IPS-18c (cell line): ENCODE measurements around the gene AMIGO3.

Experiments used
- H3K4me3 ChIP-seq: 2 replicates; pipeline ENCODE4 v1.7.0; 2013; ENCODE audit warnings: low read depth, mild to moderate bottlenecking, low read length, moderate library complexity; ENCODE audit not compliant: insufficient read depth
- H3K9me3 ChIP-seq: one replicate; pipeline ENCODE4 v1.6.1; 2013; ENCODE audit warnings: mild to moderate bottlenecking, low read length, moderate library complexity; ENCODE audit not compliant: control insufficient read depth, insufficient read depth

AMIGO3 gene

DNA sequence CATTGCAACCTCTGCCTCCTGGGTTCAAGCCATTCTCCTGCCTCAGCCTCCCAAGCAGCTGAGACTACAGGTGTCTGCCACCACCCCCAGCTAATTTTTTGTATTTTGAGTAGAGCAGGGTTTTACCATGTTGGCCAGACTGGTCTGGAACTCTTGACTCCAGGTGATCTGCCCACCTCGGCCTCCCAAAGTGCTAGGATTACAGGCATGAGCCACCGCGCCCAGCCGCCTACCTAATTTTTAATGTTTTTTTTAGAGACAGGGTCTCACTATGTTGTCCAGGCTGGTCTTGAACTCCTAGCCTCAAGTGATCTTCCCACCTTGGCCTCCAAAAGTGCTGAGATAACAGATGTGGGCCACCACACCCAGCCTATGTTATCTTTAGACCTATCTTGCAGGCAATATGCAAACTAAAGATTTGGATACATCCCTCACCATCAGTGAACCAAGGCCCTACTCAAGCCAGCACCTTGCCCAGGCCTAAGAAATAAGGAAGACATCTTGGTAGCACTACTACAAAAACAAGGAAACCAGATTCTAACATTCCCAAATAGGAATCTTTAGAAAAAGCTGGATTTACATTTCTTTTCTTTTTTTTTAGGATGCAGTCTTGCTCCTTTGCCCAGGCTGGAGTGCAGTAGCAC is 10.6 kb upstream of the AMIGO3 start:
- Histone ChIP-seq H3K4me3 (no peak overlapping the region), H3K9me3 (no peaks in the 10 kb centered on the region)

GRCh38 chr3:49727924-49728361 is 8.5 kb upstream of the AMIGO3 start:
- Histone ChIP-seq H3K4me3 (no peak overlapping the region), H3K9me3 (no peaks in the 10 kb centered on the region)

DNA sequence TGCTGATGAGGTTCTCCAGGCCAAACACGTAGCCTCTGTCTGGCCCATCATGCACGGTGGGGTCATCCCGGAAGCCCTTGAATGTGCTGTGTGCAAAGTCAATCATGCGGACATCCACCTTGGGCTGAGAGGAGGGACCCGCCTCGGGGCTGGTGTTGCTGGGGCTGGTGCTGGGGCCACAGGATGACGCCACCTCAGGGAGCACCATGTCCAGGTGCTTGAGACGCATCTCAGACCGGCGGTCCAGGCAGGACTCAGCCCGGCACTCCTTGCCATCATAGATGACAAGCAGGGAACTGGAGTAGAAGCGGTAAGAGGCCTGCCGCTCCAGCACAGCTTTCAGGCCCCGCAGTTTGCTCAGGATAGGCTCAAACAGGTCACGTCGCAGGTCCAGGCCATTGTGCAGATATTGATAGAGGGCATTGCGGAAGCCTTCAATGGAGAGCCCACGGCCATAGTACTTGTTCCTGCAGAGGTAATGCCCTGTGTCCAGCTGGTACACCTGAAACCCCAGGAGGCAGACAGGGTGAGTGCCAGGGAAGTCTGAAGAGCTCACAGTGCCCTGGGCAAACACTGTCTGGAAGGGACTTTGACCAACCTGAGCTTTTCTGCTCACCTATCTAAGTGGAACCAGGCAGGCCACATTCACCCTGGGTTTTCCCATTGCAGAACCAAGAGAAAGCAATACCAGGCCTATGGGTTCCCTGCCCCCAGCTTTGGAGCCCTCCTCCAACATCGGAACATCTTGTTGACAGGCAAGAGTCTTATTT is 7.9 kb upstream of the AMIGO3 start:
- Histone ChIP-seq H3K4me3 (no peak overlapping the region), H3K9me3 (no peaks in the 10 kb centered on the region)

GRCh38 chr3:49725906-49726681 is 6.6 kb upstream of the AMIGO3 start:
- no peak overlapping the region for H3K4me3 ChIP-seq
- H3K9me3 ChIP-seq, result no peaks in the 10 kb centered on the region

GRCh38 chr3:49724586-49724985 is 5.1 kb upstream of the AMIGO3 start:
- Histone ChIP-seq H3K9me3 (no peaks in the 10 kb centered on the region), H3K4me3 (peak overlapping the region; percentile 74)

DNA sequence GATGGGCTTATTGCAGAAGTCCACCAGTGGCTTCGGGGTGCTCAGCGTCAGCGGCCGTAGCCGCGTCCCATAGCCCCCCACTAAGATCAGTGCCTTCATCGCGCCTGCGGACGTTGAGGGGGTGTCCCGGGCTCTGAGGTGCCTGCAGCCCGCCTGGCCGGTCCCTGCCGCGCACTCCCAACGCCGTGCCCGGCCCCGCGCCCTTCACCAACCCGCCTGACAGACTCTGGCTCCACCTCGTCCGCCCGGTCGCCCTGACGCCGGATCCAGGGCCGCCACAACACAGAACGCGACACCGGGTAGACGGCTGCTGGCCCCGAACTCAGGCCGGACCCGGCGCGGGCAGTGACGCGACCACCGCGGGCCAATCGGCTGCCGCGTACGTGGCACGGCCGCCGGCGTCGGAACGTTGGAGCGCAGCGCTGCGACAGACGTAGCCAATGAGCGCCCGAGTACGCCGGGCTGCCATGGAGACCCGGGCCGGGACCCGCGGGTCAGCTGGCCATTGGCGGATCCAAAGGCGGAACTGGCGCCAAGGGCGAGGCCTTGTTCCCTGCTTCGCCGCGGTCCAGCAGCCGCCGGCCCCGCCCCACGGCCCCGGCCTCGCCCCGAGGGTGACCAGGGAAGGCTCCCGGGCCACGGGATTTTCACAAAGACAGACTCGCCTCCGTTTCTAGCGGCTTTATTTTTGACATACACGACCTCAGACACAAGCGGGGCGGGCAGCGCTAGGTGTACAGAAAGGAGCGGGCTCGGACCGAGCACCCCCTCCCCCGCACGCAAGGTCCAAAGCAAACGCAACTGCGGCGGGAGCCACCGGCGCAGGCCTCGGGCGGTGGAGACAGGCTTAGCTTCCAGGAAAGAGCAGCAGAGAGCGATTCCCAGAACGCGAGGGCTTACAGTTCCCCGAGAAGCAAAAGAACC is 4.4 kb upstream of the AMIGO3 start, which contains the start of gene GMPPB:
TSS of gene GMPPB (minus strand) at position 324 of the 924 bp plus-strand sequence. CDS start at position 99, 225 bp downstream.
- peak within 1 kb of the TSS; percentile 86 for H3K4me3 ChIP-seq
- H3K9me3 ChIP-seq, result no peaks in the 10 kb centered on the region

DNA sequence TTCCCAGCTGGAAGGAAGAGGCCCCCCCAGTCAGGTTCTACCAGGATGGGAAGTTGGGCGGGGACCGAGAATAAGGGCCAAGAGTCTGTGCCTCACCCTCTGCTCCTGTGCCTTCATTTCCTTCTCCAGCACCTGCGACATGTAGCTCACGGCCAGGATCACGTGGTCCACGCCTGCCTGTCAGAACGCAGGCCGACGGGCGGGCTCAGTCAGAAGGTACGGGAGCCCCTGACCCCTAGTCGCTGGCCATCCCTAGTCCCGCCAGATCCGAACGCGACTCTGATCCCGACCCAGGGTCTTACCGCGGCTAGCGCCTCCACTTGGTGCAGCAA is 3.8 kb upstream of the AMIGO3 start:
- Histone ChIP-seq H3K4me3 (peak overlapping the region; percentile 86), H3K9me3 (no peaks in the 10 kb centered on the region)

DNA sequence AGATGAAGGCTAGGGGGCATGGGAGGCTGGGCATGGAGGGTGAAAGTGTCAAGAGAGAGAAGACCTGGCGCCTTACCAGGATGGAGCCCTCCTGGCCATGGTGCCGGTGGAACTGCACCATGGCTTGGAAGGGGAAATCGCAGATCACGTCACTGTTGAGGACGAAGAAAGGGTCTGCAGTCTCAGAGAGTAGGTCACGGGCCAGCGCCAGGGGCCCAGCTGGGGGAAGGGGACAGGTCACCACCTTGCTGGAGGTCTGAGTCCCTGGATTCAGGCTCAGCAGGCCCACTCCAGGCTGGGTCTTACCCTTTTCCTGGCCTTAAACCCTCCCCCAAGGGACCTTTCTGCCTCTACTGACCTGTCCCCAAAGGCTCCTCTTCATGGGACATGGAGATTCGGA is 3.4 kb upstream of the AMIGO3 start:
- Histone ChIP-seq H3K4me3 (peak overlapping the region; percentile 86), H3K9me3 (no peaks in the 10 kb centered on the region)

DNA sequence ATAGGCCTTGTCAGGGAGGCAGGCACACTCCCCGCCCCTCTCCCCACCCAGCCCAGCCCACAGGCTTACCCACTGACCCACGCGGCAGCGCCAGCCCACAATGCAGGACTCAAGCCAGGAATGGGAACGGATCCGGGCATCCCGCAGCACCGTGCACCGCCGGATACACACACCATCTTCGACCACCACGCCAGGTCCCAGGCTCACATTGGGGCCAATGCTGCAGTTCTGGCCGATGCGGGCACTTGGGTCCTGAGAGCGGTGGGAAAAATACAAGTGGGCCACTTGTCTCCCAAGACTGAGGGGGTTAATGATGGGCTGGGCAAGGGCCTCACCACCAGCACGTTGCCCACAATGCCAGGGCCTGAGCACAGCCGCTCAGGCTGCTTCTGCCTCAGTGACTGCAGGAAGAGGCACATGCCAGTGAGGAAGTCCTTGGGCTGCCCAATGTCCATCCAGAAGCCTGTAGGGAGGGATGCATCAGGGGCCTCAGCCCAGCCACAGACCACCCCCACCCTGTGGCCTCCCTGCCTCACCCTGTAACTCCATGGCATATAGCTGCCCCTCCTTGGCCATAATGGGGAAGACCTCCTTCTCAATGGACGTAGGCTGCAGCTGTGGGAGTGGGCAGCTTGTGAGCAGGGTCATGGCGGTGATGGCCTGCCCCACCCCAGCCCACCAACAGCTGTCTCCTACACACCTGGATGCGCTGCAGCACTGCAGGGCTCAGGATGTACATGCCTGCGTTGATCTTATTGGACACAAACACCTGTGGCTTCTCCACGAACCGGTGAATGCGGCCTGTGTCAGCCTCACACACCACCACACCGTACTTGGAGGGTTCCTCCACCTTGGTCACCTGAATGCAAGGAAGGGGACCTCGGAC is 2.7 kb upstream of the AMIGO3 start:
- Histone ChIP-seq H3K9me3 (no peaks in the 10 kb centered on the region), H3K4me3 (peak overlapping the region; percentile 86; the same call in 1 of the 2 replicates)

DNA sequence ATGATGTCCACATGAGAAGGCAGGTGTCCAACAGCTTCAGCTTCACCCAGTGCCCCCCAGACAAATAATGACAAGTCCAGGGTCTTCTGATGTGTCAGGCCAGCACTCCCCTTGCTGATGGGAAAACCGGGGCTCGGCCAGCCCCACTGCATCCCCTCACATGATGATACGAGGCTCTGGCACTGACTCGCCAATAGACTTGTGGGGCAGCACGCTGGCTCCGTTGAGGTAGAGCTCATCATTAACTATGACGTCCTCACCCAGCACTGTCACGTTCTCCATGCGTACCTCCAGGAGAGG is 2.1 kb upstream of the AMIGO3 start:
- Histone ChIP-seq H3K9me3 (no peaks in the 10 kb centered on the region), H3K4me3 (no peak overlapping the region)

GRCh38 chr3:49720855-49721595 is 1.5 kb upstream of the AMIGO3 start:
- no peaks in the 10 kb centered on the region for H3K9me3 ChIP-seq
- no peak overlapping the region for H3K4me3 ChIP-seq

DNA sequence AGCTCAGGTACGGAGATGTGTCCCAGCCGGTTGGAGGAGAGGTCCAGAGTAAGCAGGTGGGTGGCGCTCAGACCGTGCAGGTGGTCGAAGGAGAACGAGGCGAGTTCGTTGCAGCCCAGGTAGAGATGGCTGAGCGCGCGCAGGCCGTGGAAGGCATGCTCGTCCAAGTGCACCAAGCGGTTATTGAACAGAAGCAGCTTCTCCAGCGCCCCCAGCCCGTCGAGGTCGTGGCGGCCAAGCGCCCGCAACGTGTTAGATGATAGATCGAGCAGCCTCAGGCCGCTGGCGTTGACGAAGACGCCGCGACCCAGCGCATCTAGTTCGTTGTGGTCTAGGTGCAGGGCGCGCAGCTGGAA is 648 bp downstream of the AMIGO3 start:
- H3K9me3 ChIP-seq, result no peaks in the 10 kb centered on the region
- peak overlapping the region; percentile 77 for H3K4me3 ChIP-seq

DNA sequence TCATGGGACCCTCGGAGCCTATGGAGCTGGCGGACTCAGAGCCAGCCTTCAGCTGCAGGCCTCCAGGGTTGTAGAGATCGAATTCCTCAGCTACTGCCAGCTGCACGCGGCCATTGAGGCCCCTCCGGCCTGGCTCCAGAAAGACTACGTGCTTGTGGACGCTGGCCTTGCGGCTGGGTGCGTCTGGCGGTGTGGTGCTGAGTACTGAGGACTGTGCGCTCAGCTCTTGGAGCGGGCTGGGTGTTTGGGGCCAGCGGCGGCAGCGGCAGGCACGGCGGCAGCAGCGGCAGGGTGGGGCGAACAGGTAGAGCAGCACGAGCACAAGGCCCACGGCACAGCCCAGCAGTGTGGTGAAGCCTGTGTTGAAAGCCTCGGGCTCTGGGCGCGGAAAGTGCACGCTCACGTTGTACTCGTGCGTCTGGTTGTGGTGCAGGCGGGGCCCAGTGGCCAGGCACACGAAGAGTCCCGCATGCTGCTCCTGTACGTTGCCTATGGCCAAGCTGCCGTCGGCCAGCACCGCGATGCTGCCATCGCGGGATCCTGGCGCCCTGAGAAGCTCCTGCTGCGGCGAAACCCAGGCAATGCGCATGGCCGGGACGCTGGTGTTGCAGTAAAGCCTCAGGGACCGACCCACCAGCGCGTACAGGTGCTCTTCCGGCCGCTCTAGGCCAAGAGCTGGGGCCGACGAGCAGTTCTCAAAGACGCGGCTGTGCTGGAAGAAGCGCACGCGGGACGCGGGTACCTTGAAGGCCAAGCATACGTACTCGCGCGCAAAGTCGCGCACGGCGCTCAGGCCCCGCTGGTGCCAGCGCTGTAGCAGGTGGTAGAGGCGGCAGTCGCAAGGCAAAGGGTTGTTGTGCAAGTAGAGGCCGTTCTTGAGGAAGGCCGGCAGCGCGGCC is 1.3 kb downstream of the AMIGO3 start:
- peak overlapping the region; percentile 77 for H3K4me3 ChIP-seq

DNA sequence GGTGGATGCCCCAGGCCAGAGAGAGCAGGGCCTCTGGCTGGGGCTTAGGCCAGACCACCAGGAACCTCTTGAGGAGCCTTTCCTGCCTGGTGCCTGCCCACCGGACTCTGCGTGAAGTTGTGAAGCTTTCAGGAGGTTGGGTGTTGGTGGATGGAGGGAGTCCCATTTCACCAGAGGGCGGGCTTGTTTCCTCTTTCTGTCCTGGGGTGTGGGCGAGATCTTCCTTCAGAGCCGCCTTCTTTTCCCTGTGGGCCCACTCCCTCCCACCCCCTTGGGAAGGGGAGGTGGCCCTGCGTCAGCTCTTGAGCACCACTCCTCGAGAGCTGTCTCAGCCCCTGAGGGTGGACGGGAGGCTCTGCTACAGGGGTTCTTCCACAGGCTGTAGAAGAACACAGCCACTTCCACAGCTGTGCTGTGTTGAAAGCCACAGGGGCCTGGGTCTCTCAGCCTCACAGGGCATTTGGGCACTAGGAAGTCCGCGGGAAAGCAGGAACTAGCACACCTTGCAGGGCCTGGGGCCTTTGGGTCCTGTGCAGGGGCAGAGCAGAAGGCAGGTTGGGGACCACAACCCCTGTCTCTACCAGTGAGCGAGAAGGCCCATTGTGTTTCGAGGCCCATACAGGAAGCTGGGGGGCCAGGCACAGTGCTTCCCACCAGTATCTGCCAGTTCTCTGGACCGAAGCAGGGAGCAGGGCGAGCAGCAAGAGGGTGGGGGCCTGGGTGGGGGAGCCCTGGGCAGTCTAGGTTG is 2.1 kb downstream of the AMIGO3 start:
- Histone ChIP-seq H3K4me3 (no peak overlapping the region; the same call in 1 of the 2 replicates), H3K9me3 (no peaks in the 10 kb centered on the region)

More for the DNA sequence above, 1.3 kb downstream of the AMIGO3 start:
- no peaks in the 10 kb centered on the region for H3K9me3 ChIP-seq
